ENCODE data around the gene APOL1.

APOL1 gene

DNA sequence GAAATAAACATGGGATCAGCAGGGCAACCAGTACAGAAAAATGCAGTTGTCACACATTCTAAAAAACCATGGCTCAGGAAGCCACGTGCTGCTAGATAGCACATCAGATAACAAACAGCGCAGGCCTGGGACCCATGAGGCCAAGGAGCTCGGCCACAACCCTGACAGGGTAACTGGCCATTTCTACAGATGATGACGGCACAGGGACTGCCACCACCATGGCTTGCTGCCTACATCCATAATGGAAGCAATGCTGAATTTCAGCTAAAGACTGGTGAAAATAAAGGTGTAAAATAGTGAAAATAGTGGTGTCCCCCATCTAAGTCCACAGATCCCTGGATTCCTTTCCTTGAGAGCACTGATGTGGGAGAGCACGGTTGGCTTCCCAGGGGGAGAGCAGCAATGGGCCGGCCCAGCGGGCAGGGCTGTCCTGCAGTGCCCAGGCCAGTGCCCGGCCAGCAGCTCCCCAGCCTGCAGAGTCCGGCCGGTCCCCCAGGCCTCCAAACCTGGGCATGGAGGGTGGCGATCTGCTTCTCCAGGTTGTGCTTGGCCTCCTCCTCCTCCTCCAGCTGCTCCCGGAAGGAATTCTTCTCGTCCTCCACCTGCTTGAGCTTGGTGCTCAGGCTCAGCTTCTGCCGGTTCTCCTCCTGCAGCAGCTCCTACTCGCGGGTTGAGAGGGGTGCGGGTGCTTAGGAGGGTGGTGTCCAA lies 40.0 kb downstream of the APOL1 start:
- Histone ChIP-seq H3K4me1 (ENCODE audit: control insufficient read depth, insufficient read depth, low read length) (no peaks in the 10 kb centered on the region), H3K4me3 (ENCODE audit: low read length) (no peak overlapping the region), H3K27me3 (ENCODE audit: control insufficient read depth, insufficient read depth, low read length) (no peaks in the 10 kb centered on the region), H3K9me3 (ENCODE audit: control insufficient read depth, low read length) (no peaks in the 10 kb centered on the region), H3K36me3 (ENCODE audit: control insufficient read depth, insufficient read depth, low read length) (peaks cover 58% of the 10 kb centered on the region), H3K9ac (ENCODE audit: low read length) (no peak overlapping the region)

DNA sequence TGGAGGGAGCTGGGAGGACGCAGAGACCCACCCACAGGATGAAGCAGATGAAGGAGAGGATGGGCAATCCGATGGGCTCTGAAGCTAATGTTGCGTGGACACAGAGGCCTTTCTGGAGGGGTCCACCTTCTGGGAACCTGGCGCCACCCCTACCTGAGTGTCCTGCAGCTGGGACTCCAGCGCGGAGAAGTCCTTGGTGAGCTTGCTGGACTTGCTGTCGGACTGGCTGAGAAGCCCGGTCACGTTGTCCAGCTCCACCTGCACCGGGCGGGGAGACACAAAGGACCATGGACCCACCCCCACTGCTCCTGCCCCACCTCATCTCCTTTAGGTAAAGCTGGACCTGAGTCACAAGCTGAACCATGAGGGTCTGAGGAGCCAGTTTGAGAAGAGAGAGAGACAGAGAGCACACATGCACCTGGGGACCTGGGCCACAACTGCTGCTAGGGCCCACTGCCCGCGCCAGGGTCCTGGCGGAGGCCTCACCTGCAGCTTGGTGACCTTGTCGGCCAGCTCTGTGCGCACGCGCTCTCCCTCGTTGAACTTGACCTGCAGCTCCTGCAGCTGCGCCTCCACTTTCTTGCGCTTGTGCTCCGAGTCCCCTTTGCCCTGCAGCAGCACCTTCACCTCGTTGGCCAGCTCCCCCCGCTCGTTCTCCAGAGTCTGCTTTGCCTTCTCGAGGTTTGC lies 40.8 kb downstream of the APOL1 start:
- Histone ChIP-seq H3K9me3 (ENCODE audit: control insufficient read depth, low read length) (no peaks in the 10 kb centered on the region), H3K36me3 (ENCODE audit: control insufficient read depth, insufficient read depth, low read length) (peaks cover 59% of the 10 kb centered on the region), H3K4me3 (ENCODE audit: low read length) (no peak overlapping the region), H3K9ac (ENCODE audit: low read length) (no peak overlapping the region), H3K27me3 (ENCODE audit: control insufficient read depth, insufficient read depth, low read length) (no peaks in the 10 kb centered on the region), H3K4me1 (ENCODE audit: control insufficient read depth, insufficient read depth, low read length) (no peaks in the 10 kb centered on the region)

DNA sequence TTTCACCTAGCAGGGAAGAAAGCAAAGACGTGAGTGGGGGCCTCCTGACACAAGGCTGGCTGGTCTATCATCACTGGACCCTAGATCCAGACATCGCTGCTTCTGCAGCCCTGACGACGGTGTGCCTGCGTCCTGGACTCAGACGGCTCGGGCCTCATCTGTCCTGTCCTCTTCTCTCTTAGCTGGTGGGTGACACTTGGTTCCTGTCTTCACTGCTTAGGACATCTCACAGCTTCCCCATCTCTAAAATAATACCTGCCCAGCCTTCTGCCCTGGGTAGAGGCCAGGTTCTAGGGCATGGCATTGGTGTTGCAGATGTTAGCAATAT lies 41.3 kb downstream of the APOL1 start:
- Histone ChIP-seq H3K9me3 (ENCODE audit: control insufficient read depth, low read length) (no peaks in the 10 kb centered on the region), H3K4me1 (ENCODE audit: control insufficient read depth, insufficient read depth, low read length) (no peaks in the 10 kb centered on the region), H3K36me3 (ENCODE audit: control insufficient read depth, insufficient read depth, low read length) (peaks cover 59% of the 10 kb centered on the region), H3K4me3 (ENCODE audit: low read length) (no peak overlapping the region), H3K9ac (ENCODE audit: low read length) (no peak overlapping the region), H3K27me3 (ENCODE audit: control insufficient read depth, insufficient read depth, low read length) (no peaks in the 10 kb centered on the region)

DNA sequence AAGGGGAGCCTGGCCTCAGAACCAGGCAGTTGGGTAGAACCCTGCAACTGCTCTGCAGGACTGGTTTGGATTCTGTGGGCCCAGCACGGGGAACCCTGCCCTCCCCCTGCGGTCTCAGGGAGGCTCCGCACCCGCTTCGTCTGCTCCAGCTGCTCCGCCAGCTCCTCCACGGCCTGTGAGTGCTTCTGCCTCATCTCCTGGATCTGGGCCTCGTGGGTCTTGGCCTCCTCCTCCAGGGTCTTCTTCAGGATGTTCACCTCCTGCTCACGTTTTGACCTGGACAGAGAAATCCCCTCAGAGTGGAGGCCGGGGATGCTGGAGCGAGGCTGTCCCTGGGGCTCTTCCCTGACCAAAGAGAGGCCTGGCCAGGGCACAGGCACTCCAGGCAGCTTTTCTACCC lies 41.9 kb downstream of the APOL1 start:
- H3K4me1 ChIP-seq (ENCODE audit: control insufficient read depth, insufficient read depth, low read length), result no peaks in the 10 kb centered on the region
- H3K4me3 ChIP-seq (ENCODE audit: low read length), result no peak overlapping the region
- H3K9me3 ChIP-seq (ENCODE audit: control insufficient read depth, low read length), result no peaks in the 10 kb centered on the region
- H3K36me3 ChIP-seq (ENCODE audit: control insufficient read depth, insufficient read depth, low read length), result peaks cover 64% of the 10 kb centered on the region
- no peaks in the 10 kb centered on the region for H3K27me3 ChIP-seq (ENCODE audit: control insufficient read depth, insufficient read depth, low read length)
- no peak overlapping the region for H3K9ac ChIP-seq (ENCODE audit: low read length)

DNA sequence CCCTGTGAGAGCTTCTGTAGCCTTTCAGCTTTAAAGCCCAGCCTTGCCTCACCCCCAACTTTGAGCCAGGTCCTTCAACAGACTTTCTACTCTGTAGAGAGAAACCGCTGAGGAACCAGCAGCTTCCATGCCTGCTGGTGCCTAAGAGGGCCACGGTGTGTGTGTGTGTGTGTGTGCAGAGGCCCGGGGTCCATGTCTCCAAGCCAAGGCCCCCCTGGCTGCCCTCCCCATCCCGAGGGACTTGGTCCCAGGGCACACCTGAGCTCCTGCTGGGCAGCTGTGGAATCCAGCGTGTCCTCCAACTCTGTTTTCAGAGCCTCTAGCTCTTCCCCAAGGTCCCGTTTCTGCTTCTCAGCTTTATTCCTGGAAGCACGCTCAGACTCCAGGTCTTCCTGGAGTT lies 42.3 kb downstream of the APOL1 start:
- Histone ChIP-seq H3K9ac (ENCODE audit: low read length) (no peak overlapping the region), H3K4me1 (ENCODE audit: control insufficient read depth, insufficient read depth, low read length) (no peaks in the 10 kb centered on the region), H3K27me3 (ENCODE audit: control insufficient read depth, insufficient read depth, low read length) (no peaks in the 10 kb centered on the region), H3K36me3 (ENCODE audit: control insufficient read depth, insufficient read depth, low read length) (peaks cover 68% of the 10 kb centered on the region), H3K4me3 (ENCODE audit: low read length) (no peak overlapping the region), H3K9me3 (ENCODE audit: control insufficient read depth, low read length) (no peaks in the 10 kb centered on the region)

DNA sequence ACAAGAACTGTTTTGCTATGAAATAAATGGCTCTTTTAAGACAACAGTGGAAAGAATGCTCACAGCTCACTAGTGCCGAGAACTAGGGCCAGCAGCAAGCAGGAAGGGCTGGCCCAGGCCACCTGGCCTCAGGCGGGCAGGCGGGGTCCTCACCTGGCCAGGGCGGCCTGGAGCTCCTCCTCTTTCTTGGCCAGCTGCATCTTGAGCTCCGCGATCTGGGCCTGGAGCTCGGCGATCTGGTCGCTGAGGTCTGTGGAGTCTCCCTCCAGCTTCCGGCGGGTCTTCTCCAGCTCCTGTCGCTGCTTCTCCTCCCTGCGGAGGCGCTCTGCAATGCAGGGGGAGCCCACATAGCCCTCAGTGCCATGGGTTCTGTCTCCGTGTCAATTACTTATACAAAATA lies 43.8 kb downstream of the APOL1 start:
- no peaks in the 10 kb centered on the region for H3K4me1 ChIP-seq (ENCODE audit: control insufficient read depth, insufficient read depth, low read length)

DNA sequence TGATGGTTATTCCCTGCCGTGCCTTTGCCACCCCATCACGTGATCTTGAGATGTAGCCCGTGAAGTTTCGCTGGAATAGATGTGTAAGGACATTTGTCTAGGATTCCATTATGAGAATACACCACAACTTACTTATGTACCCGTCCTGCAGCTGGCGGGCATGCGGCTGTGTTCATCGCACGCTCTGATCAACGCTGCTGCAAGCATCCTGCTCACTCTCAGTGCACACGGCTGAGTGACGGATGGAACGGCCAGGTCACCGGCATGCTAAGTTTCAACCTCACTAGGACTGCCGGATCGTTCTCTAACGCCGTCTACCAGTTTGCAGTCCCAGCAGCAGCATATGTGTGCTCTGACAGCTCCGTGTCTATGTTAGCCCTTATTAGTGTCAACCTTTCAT lies 44.6 kb downstream of the APOL1 start:
- Histone ChIP-seq H3K9me3 (ENCODE audit: control insufficient read depth, low read length) (no peaks in the 10 kb centered on the region), H3K4me3 (ENCODE audit: low read length) (no peak overlapping the region), H3K9ac (ENCODE audit: low read length) (no peak overlapping the region), H3K27me3 (ENCODE audit: control insufficient read depth, insufficient read depth, low read length) (no peaks in the 10 kb centered on the region), H3K4me1 (ENCODE audit: control insufficient read depth, insufficient read depth, low read length) (no peaks in the 10 kb centered on the region), H3K36me3 (ENCODE audit: control insufficient read depth, insufficient read depth, low read length) (peaks cover 83% of the 10 kb centered on the region)

More for the DNA sequence above, 43.8 kb downstream of the APOL1 start:
- Histone ChIP-seq H3K9ac (ENCODE audit: low read length) (no peak overlapping the region), H3K27me3 (ENCODE audit: control insufficient read depth, insufficient read depth, low read length) (no peaks in the 10 kb centered on the region), H3K36me3 (ENCODE audit: control insufficient read depth, insufficient read depth, low read length) (peaks cover 81% of the 10 kb centered on the region), H3K9me3 (ENCODE audit: control insufficient read depth, low read length) (no peaks in the 10 kb centered on the region), H3K4me3 (ENCODE audit: low read length) (no peak overlapping the region)

DNA sequence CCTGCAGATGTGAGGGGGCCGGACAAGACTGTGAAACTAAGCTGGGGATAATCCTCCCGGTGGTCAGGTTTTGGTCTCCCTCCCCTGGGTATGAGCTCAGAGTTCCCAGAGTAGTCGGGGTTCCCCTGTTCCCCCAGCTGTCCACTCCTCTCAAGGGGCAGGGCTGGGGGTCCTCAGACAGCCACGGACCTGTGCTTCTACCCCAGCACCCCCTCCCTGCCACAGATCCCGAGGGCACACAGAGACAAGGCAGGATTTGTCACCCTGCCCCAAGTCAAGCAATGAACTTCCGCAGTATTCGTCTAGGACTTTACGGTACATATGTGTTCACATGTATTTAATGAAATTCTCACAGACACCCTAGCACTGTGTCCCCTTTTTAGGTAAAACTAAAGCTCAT lies 45.2 kb downstream of the APOL1 start:
- no peak overlapping the region for H3K9ac ChIP-seq (ENCODE audit: low read length)
- H3K4me3 ChIP-seq (ENCODE audit: low read length), result no peak overlapping the region
- H3K27me3 ChIP-seq (ENCODE audit: control insufficient read depth, insufficient read depth, low read length), result no peaks in the 10 kb centered on the region
- no peaks in the 10 kb centered on the region for H3K4me1 ChIP-seq (ENCODE audit: control insufficient read depth, insufficient read depth, low read length)
- no peaks in the 10 kb centered on the region for H3K9me3 ChIP-seq (ENCODE audit: control insufficient read depth, low read length)
- peaks cover 83% of the 10 kb centered on the region for H3K36me3 ChIP-seq (ENCODE audit: control insufficient read depth, insufficient read depth, low read length)

DNA sequence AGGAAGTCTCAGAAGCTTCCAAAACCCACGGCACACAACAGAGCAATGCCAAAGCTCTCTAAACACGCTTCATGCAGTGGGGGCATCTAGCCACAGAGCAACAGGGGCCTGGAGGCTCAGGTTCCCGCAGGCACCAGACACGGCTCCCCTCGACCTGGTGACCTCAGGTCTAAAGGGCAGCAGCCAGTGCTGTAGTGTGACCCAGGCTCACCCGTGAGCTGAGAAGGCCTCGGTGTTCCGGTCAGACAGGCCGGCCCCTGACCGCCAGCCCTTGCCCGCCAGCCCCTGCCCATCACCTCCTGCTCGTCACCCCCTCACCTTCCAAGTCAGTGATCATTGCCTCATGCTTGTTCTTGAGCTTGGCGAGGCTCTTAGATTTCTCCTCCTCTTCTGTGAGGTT lies 45.7 kb downstream of the APOL1 start:
- Histone ChIP-seq H3K36me3 (ENCODE audit: control insufficient read depth, insufficient read depth, low read length) (peaks cover 80% of the 10 kb centered on the region), H3K4me1 (ENCODE audit: control insufficient read depth, insufficient read depth, low read length) (no peaks in the 10 kb centered on the region), H3K27me3 (ENCODE audit: control insufficient read depth, insufficient read depth, low read length) (no peaks in the 10 kb centered on the region), H3K9ac (ENCODE audit: low read length) (no peak overlapping the region), H3K4me3 (ENCODE audit: low read length) (no peak overlapping the region), H3K9me3 (ENCODE audit: control insufficient read depth, low read length) (no peaks in the 10 kb centered on the region)

DNA sequence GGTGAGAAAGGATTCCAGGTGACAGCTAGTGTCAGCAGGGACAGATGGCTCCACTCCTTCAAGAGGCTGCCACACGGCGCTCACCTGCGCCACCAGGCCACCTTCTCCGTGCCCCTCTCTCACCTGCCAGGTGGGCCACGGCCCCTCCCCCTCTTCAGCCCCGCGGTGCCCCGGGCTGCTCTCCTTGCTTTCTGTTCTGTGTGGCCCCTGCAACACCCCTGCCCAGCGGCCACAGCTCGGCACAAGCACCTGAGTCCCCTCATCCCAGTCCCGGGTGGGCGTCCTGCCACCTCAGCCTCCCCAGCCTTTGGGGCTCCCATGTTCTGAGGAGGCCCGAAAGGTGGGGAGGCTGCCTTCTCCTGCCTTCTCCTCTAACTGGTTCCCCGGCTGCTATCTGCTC lies 46.4 kb downstream of the APOL1 start:
- no peak overlapping the region for H3K4me3 ChIP-seq (ENCODE audit: low read length)
- H3K4me1 ChIP-seq (ENCODE audit: control insufficient read depth, insufficient read depth, low read length), result peaks cover 5% of the 10 kb centered on the region
- H3K27me3 ChIP-seq (ENCODE audit: control insufficient read depth, insufficient read depth, low read length), result no peaks in the 10 kb centered on the region
- peaks cover 76% of the 10 kb centered on the region for H3K36me3 ChIP-seq (ENCODE audit: control insufficient read depth, insufficient read depth, low read length)
- H3K9me3 ChIP-seq (ENCODE audit: control insufficient read depth, low read length), result no peaks in the 10 kb centered on the region
- H3K9ac ChIP-seq (ENCODE audit: low read length), result no peak overlapping the region

DNA sequence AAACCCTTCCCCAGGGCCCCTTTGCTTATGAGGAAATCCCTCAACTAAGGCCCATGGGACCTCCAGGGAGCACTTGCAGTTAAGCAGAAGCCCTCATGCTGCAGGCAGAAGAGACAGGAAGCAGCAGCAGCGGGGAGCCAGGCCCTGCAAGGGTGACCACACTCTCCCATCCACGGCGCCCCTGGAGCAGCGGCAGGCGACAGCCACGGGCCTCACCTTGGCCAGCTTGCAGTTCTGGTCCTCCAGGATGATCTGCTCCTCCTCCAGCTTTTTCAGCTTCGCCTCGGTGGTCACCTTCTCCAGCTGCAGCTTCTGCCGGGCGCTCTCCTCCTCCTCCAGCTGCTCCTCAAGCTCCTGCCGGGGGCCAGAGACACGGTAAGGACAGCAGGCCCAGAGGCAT lies 47.0 kb downstream of the APOL1 start:
- Histone ChIP-seq H3K9ac (ENCODE audit: low read length) (no peak overlapping the region), H3K4me1 (ENCODE audit: control insufficient read depth, insufficient read depth, low read length) (peaks cover 10% of the 10 kb centered on the region), H3K9me3 (ENCODE audit: control insufficient read depth, low read length) (no peaks in the 10 kb centered on the region), H3K27me3 (ENCODE audit: control insufficient read depth, insufficient read depth, low read length) (no peaks in the 10 kb centered on the region), H3K4me3 (ENCODE audit: low read length) (no peak overlapping the region), H3K36me3 (ENCODE audit: control insufficient read depth, insufficient read depth, low read length) (peaks cover 77% of the 10 kb centered on the region)

DNA sequence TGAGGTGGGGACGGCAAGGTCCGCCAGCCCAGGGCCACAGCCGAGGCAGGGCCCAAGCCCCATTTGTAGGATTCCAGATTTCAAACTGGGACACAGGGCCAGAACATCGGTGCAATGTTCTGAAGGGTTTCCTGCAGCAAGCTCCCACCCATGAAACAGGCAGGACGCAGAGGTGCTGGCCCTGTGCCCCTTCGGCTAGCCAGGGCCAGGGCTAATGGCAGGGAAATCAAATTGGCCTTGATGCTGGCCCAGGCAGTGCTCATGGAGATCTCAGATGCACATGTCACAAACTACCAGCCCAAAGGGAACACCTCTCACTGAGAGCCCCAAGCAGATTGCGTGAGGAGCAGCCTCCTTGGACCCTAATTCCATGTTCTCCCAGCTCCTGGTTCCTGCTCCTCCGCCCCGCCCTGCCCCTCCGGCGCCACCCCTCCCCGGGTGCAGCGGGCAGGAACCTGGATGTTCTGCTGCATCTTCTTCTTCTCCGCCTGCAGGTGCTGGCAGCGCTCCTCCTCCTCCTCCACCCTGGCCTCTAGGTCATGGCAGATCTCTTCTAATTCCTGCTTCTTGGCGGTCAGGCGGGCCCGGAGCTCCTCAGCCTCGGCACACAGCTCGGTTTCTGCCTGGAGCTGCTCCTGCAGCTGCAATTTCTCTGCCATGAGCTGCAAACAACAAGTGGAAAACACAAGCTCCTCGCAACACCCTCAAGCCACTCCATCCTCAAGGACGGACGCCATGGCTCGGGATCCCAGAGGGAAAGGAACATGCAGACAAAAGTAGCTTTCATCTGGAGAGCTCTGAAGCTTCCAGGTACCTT lies 47.7 kb downstream of the APOL1 start:
- H3K9me3 ChIP-seq (ENCODE audit: control insufficient read depth, low read length), result no peaks in the 10 kb centered on the region
- peaks cover 72% of the 10 kb centered on the region for H3K36me3 ChIP-seq (ENCODE audit: control insufficient read depth, insufficient read depth, low read length)
- no peaks in the 10 kb centered on the region for H3K27me3 ChIP-seq (ENCODE audit: control insufficient read depth, insufficient read depth, low read length)
- H3K4me3 ChIP-seq (ENCODE audit: low read length), result no peak overlapping the region
- H3K9ac ChIP-seq (ENCODE audit: low read length), result no peak overlapping the region
- peaks cover 10% of the 10 kb centered on the region for H3K4me1 ChIP-seq (ENCODE audit: control insufficient read depth, insufficient read depth, low read length)
